Stimulated activated naive B cell treated with anti-CD40 and anti-IgM and Interleukin-4, amounts not matched to agents 10 μg/mL and 1 μg/mL and 100 μg/mL, for 72 hours (primary cell): ENCODE data around the gene MIOS.
A peak's percentile ranks its signal among the peaks of the same experiment; 100 is the strongest.

ENCODE experiments used
- ATAC-seq, 2 donors: fragments of 150-1000 bp; cut with Tn5 transposase; replicated peaks; 2 replicates each; pipeline ENCODE4 v1.10.0; 2021; ENCODE audit warnings: moderate library complexity in 1 of 2
- DNase-seq: peaks from one replicate; pipeline ENCODE4 v3.0.0; 2021
- H3K27ac Mint-ChIP-seq: one replicate; pipeline ENCODE4 v1.8.0; 2022; ENCODE audit warnings: mild to moderate bottlenecking, mixed read lengths
- H3K27me3 Mint-ChIP-seq, 2 donors: one replicate each; pipeline ENCODE4 v1.8.0; 2022; ENCODE audit warnings: mixed read lengths in 2 of 2
- H3K36me3 Mint-ChIP-seq, 2 donors: one replicate each; pipeline ENCODE4 v1.8.0; 2022; ENCODE audit warnings: mixed read lengths in 2 of 2, mild to moderate bottlenecking in 1 of 2
- H3K4me1 Mint-ChIP-seq, 2 donors: one replicate each; pipeline ENCODE4 v1.8.0; 2022; ENCODE audit warnings: mixed read lengths in 2 of 2, mild to moderate bottlenecking in 1 of 2
- H3K4me3 Mint-ChIP-seq, 2 donors: one replicate each; pipeline ENCODE4 v1.8.0; 2022; ENCODE audit warnings: mild to moderate bottlenecking in 2 of 2, mixed read lengths in 2 of 2, moderate library complexity in 1 of 2
- H3K9me3 Mint-ChIP-seq, 2 donors: one replicate each; pipeline ENCODE4 v1.8.0; 2022; ENCODE audit warnings: mixed read lengths in 2 of 2, mild to moderate bottlenecking in 1 of 2

Gene MIOS

DNA sequence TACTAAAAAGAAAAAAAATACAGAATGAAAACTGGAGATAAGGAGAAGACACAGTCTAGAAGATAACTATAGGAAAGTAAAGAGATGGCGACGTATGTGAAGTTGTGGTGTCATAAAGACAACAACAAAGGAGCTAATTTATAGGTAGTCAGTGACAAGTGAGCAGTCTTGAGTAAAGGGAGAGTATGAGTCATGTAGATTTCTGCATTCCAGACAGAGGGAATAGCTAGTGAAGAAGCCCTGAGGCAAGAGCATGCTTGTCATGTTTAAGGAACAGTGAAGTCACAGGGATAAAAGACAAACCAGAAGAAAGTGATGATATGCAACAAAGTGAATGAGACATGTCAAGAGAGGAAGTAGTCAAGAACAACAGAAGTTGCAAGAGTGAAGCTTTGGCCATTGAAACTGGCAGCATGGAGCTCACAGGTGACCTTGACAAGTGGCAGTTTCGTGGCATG is 2.3 kb upstream of the MIOS start:
- Mint-ChIP-seq H3K27ac (no peak overlapping the region), H3K9me3 (peaks cover 0 to 6% of the 10 kb centered on the region in 2 donors), H3K4me1 (peaks cover 10 to 16% of the 10 kb centered on the region in 2 donors), H3K27me3 (no peaks in the 10 kb centered on the region), H3K4me3 (no peak overlapping the region), H3K36me3 (peaks cover 17 to 19% of the 10 kb centered on the region in 2 donors)
- DNase-seq = no peak
- no peak for ATAC-seq

DNA sequence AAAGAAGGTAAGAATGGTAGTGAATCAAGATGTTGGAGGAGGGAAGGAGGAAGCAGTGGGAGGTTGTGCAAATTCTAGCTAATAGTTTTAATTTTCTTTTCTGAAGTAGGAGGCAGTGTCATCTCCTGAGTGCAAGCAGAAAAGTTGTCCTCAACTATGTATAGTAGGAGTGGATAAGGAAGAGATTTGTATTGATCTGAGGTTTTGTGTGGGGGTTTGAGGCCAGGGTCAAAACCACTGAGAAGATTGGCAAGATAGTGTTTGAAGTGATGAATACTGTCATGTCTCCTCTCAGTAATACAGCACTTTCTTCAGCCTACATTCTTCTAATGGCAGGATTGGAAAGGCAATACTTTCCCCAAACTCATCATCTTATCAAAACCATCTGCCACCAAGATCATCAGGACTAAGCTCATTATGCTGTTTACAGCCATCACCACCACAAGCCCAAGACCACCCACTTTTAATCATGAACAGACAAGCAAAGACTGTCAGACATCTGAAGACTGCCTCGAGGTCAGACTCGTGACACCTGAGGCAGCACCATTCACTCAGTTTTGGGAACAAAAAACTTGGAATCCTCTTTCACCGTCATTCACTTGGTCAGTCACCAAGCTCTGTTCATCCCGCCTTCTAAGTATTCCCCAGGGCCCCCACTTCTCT is 1.5 kb upstream of the MIOS start:
- Mint-ChIP-seq H3K4me3 (no peak overlapping the region), H3K9me3 (no peaks in the 10 kb centered on the region), H3K27ac (no peak overlapping the region), H3K27me3 (no peaks in the 10 kb centered on the region), H3K36me3 (peaks cover 17 to 20% of the 10 kb centered on the region in 2 donors), H3K4me1 (peaks cover 16 to 24% of the 10 kb centered on the region in 2 donors)
- ATAC-seq (no peak), DNase-seq (no peak)

DNA sequence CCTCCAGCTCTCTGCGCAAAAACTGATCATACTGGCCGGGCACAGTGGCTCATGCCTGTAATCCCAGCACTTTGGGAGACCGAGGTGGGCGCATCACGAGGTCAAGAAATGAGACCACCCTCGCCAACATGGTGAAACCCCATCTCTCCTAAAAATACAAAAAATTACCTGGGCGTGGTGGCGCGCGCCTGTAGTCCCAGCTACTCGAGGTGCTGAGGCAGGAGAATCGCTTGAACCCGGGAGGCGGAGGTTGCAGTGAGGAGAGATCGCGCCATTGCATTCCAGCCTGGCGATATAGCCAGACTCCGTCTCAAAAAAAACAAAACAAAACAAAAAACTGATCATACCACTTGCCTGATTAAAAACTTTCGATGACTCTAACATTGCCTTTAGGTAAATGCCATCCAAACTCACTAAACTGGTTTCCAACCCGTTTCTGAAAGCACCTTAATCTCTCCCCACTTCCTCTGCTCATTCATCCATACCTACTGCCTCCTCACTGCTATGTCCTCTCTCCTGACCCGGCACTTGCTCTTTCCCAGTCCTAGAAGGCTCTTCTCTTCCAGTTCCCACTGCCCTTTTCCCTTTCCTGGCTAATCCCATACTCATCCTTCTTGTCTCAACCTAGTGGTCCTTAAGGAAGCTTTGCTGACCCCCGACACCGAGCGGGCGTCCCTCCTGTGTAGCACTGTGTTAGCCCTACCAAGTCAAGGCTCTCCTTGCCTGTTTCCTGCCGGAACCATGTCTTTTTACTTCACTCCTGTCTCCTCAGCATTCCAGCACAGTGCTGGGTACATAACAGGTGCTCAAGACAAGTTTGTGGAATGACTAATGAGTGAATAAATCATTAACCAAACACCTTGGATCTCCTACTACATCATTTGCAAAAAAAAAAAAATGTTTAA is 686 bp upstream of the MIOS start:
- Mint-ChIP-seq H3K27me3 (no peaks in the 10 kb centered on the region), H3K36me3 (peaks cover 22 to 23% of the 10 kb centered on the region in 2 donors), H3K4me3 (no peak overlapping the region), H3K9me3 (no peaks in the 10 kb centered on the region), H3K27ac (no peak overlapping the region), H3K4me1 (peaks cover 22 to 32% of the 10 kb centered on the region in 2 donors)
- ATAC-seq (peak; percentile 27 to 37), DNase-seq (no peak)

DNA sequence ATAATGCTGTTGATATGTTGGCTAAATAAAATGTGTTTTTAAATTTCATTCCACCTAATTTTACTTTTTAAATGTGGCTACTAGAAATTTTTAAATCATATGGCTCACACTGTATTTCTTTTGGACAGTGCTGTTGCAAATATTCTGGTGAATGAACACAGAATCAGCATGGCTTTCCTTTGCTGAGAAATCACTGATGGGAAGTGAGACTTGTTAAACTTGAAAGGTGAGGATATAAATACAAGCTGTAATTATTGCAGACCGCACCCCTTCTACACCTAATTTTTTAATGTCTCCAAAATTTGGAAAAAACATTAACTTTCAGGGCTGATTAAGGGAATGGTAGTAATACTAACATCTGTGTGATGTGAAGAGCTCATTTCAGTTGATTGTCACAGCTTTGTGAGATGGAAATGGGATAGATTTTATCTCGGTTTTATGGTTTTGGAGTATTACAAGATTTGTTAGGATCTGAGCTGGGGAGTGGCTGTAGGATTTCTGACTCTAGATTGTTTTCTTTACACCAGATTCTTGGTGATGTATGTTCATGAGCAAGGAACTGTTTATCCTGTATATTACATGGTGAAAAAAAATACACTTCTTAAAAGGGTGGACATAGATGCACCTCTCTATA is 1.3 kb downstream of the MIOS start:
- no peak for ATAC-seq
- no peak for DNase-seq
- Mint-ChIP-seq H3K9me3 (no peaks in the 10 kb centered on the region), H3K27me3 (no peaks in the 10 kb centered on the region), H3K4me3 (peak overlapping the region in 1 of 2 donors; percentile 84), H3K4me1 (peaks cover 26 to 39% of the 10 kb centered on the region in 2 donors), H3K27ac (peak overlapping the region; percentile 94), H3K36me3 (peaks cover 25% of the 10 kb centered on the region in 2 donors)

DNA sequence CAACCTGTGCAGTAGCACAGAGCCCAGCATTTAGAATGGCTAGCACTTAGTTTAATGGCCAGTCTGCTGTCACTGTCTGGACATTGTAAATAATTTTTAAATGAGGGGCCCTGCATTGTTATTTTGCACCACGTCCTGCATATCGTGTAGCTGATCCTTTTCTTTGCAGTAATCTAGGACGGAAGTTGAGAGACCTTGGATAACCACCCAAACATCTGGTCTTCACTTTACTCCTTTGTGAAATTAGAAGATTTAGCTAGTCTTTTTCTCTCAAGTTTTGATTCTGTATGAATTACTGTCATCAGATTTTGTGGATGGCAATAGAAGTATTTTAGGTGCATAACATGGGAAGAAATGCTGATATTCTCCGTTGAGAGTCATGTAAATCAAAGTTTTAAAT is 1.9 kb downstream of the MIOS start:
- Mint-ChIP-seq H3K4me3 (peak overlapping the region in 1 of 2 donors; percentile 84), H3K27ac (peak overlapping the region; percentile 94), H3K4me1 (peaks cover 26 to 41% of the 10 kb centered on the region in 2 donors), H3K36me3 (peaks cover 27% of the 10 kb centered on the region in 2 donors), H3K27me3 (no peaks in the 10 kb centered on the region), H3K9me3 (no peaks in the 10 kb centered on the region)
- ATAC-seq (no peak), DNase-seq (no peak)

DNA sequence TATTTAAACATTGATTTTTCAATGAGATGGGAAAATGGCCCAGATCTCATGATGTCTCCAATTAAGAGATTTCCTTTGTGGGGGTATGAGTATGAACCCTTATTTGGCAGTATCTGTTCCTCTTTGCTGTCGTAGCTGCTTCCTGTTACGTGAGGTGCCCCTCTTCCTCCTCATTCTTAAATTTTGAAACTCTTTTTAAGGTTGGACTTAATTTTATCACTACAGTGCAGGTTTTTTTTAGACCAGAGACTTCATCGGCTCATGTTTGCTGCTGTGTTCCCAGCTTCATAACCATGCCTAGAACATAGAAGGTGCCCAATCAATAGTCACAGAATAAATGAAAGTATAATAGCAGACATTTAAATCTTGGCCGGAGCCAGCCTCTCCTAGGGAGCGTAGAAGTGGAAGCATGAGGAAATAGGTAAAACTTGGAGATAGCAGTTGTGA is 2.4 kb downstream of the MIOS start:
- peak; percentile 57 to 66 for ATAC-seq
- peaks cover 26 to 41% of the 10 kb centered on the region in 2 donors for H3K4me1 Mint-ChIP-seq
- H3K27ac Mint-ChIP-seq = peak overlapping the region; percentile 94
- peak; percentile 19 for DNase-seq
- peak overlapping the region in 1 of 2 donors; percentile 84 for H3K4me3 Mint-ChIP-seq
- H3K27me3 Mint-ChIP-seq = no peaks in the 10 kb centered on the region
- H3K36me3 Mint-ChIP-seq = peaks cover 27% of the 10 kb centered on the region in 2 donors
- no peaks in the 10 kb centered on the region for H3K9me3 Mint-ChIP-seq

DNA sequence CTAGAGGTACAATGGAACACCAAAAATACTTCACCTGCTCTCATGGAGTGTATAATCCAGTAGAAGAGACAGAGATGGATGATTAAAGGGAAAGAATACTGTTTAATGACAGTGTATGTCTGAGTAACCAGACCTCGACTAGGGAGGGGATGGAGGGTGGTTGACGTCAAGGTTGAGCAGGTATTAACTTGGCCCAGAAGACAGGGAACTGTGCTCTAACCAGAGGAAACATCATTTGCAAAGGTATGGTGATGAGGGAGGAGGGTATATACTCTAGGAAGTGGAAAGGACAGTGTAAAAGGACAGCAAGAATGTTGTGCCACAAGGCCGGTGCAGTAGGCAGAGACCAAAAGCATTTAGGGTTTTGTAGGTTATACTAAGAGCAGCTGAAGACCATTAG is 2.9 kb downstream of the MIOS start:
- DNase-seq = no peak
- no peaks in the 10 kb centered on the region for H3K27me3 Mint-ChIP-seq
- peak; percentile 19 to 32 for ATAC-seq

DNA sequence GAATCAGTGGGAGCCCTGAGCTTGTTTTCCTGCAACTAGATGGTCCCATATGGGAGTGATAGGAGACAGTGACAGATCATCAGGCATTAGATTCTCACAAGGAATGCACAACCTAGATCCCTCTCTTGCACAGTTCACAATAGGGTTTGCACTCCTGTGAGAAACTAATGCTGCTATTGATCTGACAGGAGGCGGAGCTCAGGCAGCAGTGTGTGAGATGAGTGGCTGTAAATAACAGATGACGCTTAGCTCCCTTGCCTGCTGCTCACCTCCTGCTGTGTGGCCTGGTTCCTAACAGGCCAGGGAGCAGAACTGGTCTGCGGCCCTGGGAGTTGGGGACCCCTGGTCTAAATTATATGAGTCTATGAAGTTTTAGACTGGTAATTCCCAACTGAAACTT is 3.9 kb downstream of the MIOS start:
- Mint-ChIP-seq H3K27ac (peak overlapping the region; percentile 94), H3K4me3 (no peak overlapping the region), H3K36me3 (peaks cover 27% of the 10 kb centered on the region in 2 donors), H3K9me3 (no peaks in the 10 kb centered on the region), H3K4me1 (peaks cover 26 to 41% of the 10 kb centered on the region in 2 donors), H3K27me3 (no peaks in the 10 kb centered on the region)
- no peak for ATAC-seq
- no peak for DNase-seq

More for the DNA sequence above, 2.9 kb downstream of the MIOS start:
- H3K36me3 Mint-ChIP-seq = peaks cover 27% of the 10 kb centered on the region in 2 donors
- peak overlapping the region in 1 of 2 donors; percentile 84 for H3K4me3 Mint-ChIP-seq
- H3K27ac Mint-ChIP-seq = peak overlapping the region; percentile 94
- H3K4me1 Mint-ChIP-seq = peaks cover 26 to 41% of the 10 kb centered on the region in 2 donors
- H3K9me3 Mint-ChIP-seq = no peaks in the 10 kb centered on the region

DNA sequence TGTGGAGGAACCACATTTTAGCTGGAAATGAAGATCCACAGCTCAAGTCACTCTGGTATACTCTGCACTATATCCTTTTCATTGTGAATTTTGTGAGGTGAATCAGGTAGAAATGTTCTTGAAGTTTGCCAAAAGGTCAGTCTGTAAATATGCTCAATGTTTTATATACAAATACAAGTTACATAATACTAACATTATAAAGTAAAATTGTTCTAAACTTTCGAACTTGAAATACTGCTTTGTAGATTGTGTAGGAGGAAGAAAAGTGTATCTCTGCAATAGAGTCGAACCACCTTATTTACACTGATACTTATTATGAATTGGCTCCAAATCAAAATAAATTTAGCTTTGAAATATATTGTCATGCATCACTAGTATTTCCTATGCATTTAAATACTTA is 7.0 kb downstream of the MIOS start:
- Mint-ChIP-seq H3K4me3 (no peak overlapping the region), H3K36me3 (peaks cover 23 to 24% of the 10 kb centered on the region in 2 donors), H3K9me3 (no peaks in the 10 kb centered on the region), H3K27me3 (no peaks in the 10 kb centered on the region), H3K4me1 (peaks cover 23 to 31% of the 10 kb centered on the region in 2 donors), H3K27ac (no peak overlapping the region)
- ATAC-seq (no peak), DNase-seq (no peak)

DNA sequence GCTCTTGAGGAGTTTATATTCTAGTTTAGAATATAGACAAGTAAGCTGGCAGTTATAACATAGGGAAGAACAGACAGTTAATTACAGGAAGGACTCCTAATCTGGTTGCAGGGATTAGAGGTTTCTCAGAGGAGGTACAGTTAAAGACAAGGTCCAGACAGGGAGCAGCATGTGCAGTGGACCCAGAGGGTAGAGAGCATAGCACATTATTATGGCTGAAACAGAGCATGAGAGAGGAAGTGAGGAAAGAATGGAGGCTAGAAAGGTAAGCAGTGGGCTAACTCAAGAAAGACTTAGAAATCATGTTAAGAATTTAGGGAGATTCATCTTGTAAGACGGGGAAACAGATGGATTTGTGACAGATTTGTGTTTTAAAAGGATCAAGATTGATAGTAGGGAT is 9.7 kb downstream of the MIOS start:
- Mint-ChIP-seq H3K9me3 (no peaks in the 10 kb centered on the region), H3K4me1 (peaks cover 4 to 9% of the 10 kb centered on the region in 2 donors), H3K4me3 (no peak overlapping the region), H3K36me3 (peaks cover 5 to 11% of the 10 kb centered on the region in 2 donors), H3K27me3 (no peaks in the 10 kb centered on the region), H3K27ac (no peak overlapping the region)
- DNase-seq = no peak
- ATAC-seq = no peak

DNA sequence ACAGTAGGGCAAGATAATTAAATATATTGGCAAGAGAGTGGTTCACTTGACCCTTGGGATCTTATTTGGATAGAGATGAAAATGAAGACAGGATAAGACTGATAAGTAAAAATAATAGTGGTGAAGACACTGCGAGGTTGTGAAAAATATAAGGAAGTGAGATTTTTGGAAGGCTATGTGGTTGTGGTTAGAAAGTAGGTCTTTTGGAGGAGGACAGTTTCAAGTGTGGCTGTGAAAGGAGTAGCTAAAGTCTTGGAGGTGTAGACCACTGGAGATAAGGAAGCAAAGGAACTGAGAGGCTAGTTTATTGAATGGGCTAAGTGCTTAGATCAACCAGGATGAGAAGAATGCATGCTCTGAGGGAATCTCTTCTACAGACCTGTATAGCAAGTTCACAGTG is 11.2 kb downstream of the MIOS start:
- peaks cover 1 to 3% of the 10 kb centered on the region in 2 donors for H3K4me1 Mint-ChIP-seq
- H3K4me3 Mint-ChIP-seq = no peak overlapping the region
- no peaks in the 10 kb centered on the region for H3K27me3 Mint-ChIP-seq
- ATAC-seq (peak; percentile 85 to 95), DNase-seq (no peak)
- H3K27ac Mint-ChIP-seq = no peak overlapping the region
- no peaks in the 10 kb centered on the region for H3K9me3 Mint-ChIP-seq
- peaks cover 4 to 13% of the 10 kb centered on the region in 2 donors for H3K36me3 Mint-ChIP-seq

DNA sequence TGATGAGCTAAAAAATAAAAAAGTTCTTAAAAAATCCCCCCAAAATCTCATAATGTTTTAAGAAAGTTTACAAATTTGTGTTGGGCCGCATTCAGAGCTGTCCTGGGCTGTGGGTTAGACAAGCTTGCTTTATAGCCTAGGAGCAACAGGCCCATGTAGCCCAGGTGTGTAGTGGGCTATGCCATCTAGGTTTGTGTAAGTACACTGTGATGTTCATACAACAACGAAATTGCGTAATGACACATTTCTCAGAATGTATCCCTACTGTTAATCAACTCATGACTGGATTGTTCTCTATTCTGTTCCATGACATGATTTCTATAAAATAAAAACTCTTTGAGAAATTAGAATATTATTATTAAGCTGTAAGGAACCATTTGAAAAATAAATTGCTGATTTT is 13.0 kb downstream of the MIOS start:
- ATAC-seq (no peak), DNase-seq (no peak)
- no peaks in the 10 kb centered on the region for H3K4me1 Mint-ChIP-seq
- H3K27me3 Mint-ChIP-seq = no peaks in the 10 kb centered on the region
- no peaks in the 10 kb centered on the region for H3K9me3 Mint-ChIP-seq
- H3K4me3 Mint-ChIP-seq = no peak overlapping the region
- H3K27ac Mint-ChIP-seq = no peak overlapping the region
- peaks cover 1 to 10% of the 10 kb centered on the region in 2 donors for H3K36me3 Mint-ChIP-seq

DNA sequence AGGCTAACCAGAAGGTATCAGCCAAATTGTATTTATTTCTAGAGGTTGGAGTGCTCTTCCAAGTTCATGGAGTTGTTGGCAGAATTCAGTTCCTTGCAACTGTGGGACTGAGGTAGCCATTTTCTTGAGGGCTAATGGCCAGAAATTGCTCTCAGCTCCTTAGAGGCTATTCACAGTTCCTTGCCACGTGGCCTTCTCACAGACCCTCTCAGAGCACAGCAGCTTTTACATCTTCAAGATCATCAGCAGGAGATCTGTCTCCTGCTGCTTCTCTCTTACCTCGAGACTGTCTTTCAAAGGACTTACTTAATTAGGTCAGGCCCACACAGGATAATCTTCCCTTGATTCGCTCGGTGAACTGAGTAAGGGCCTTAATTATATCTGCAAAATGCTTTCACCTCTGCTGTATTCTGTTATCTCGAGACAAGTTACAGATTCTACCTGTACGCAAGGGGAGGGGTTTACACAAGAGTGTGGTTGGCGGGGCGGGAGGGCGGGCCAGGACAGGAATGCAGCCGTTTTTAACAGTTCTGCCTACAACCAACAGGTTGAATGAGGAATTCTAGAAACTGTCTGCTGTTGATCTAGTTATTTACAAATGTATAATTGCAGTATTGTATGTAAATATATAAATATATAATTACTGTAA is 15.0 kb downstream of the MIOS start:
- Mint-ChIP-seq H3K9me3 (no peaks in the 10 kb centered on the region), H3K27ac (no peak overlapping the region), H3K27me3 (no peaks in the 10 kb centered on the region), H3K4me3 (no peak overlapping the region), H3K4me1 (no peaks in the 10 kb centered on the region), H3K36me3 (peaks cover 3 to 8% of the 10 kb centered on the region in 2 donors)
- ATAC-seq (no peak), DNase-seq (no peak)

DNA sequence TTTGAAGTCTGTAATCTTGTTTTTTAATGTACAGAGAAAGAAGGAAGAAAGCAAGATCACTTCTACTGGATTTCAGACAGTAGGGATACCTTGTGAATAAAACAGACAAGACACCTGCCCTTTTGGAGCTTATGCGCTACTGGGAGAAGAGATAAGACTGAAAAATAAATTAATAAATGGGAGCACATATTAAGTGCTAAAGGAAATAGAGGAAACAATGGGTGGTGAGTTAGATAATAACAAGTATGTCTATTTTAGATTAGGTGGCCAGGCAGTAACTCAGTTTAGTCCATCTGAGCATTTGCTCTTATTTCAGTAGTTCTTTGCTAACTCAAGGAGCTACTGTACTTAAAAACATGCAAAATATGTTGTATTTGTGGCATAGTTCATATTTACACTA is 15.9 kb downstream of the MIOS start:
- no peak for DNase-seq
- Mint-ChIP-seq H3K4me3 (no peak overlapping the region), H3K4me1 (no peaks in the 10 kb centered on the region), H3K9me3 (no peaks in the 10 kb centered on the region), H3K27me3 (no peaks in the 10 kb centered on the region), H3K27ac (no peak overlapping the region), H3K36me3 (peaks cover 3 to 8% of the 10 kb centered on the region in 2 donors)
- ATAC-seq = no peak
